HG02852 (cell line): ENCODE results near the gene KLC1.

ENCODE experiments used
- ATAC-seq: cut with Tn5 transposase; IDR thresholded peaks from one replicate; pipeline ENCODE4 v1.9.1; 2021; ENCODE audit warnings: mild to moderate bottlenecking, moderate library complexity; ENCODE audit not compliant: unreplicated experiment

Gene KLC1

DNA sequence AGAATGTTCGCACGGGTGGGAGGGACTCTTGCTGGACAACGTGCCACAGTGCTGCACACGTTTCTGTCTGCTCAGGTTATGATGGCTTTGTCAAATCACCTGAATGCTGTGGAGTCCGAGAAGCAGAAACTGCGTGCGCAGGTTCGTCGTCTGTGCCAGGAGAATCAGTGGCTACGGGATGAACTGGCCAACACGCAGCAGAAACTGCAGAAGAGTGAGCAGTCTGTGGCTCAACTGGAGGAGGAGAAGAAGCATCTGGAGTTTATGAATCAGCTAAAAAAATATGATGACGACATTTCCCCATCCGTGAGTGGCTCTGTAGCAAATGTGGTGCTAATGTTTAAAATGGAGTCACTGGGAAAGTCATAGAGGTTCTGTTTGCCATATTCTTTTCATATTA, 28.5 kb downstream of the KLC1 start:
- ATAC-seq, result no peak

DNA sequence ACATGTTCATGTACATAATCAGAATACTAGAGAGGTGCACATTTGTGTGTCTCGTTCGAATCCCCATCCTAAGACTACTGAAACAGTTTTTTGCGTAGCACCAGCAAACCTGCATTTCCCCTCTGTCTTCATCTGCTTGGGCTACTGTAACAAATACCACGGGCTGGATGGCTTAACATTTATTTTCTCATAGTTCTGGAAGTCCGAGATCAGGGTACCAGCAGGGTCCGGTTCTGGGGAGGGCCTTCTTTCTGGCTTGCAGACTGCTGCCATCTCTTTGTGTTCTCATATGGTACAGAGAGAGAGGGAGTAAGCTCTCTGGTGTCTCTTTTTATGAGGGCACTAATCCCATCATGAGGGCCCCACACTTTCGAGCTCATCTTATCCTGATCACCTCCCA, 30.6 kb downstream of the KLC1 start:
- ATAC-seq, result no peak

DNA sequence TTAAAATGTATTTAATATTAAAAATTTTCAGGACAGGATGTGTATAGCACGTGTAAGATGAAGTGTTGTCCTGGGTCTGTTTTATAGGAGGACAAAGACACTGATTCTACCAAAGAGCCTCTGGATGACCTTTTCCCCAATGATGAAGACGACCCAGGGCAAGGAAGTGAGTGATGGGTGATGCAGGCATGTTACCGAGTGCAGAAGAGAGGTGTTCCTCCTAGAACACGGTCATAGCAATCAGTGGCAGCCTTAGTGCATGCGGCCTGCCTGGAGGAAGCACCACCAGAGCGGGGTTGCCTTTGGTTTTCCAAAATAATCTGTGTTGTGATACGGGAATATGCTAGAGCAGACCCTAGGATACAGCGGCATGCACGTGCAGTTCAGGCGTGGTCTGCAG, 33.0 kb downstream of the KLC1 start:
- no peak for ATAC-seq

DNA sequence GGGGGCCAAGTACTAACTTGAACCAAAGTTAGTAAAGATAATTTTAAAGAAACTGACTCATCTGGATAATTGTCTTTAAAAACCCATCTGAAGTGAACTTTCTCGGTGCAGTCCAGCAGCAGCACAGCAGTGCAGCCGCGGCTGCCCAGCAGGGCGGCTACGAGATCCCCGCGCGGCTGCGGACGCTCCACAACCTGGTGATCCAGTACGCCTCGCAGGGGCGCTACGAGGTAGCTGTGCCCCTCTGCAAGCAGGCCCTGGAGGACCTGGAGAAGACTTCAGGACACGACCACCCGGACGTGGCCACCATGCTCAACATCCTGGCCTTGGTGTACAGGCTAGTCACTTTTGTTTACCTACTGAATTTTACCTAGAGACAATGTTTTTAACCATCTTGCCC, 33.6 kb downstream of the KLC1 start:
- ATAC-seq, result no peak

DNA sequence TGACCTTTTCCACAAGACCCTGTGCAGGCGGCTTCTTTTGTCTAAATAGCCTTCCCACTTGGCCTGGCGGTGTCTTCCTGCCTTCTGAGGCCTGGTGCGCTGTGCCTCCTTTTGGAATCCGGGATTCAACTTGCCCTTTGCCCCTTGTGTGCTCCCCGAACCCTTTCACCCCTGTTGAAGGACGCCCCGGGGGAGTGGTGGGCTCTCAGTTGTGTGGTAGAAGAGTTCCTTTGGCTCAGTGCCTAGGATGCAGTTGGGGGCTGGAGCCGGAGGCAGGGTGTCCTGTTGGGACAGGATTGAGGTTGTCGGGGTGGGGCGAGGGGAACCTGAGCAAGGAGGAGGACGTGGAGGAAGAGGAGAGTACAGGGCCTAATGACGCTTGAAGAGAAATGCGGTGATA, 34.5 kb downstream of the KLC1 start:
- no peak for ATAC-seq

DNA sequence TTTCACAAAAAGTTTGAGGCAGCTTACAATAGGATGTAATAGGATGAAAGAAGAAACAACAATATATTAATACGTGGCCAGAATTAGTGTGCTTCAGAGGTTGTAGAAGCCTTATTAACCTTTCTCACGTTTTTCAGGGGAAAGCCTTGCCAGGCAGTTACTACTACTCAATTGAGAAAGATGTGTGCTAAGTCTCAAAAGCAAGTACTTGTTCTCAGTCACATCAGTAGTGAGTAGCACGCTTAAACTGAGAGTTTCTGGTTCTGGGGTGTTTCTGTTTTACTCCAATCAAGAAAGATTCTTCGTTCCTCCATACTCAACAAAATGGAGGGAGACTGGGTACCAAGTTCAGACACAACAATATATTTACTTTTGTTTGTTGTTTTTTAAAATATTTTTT, 38.7 kb downstream of the KLC1 start:
- ATAC-seq, result no peak

DNA sequence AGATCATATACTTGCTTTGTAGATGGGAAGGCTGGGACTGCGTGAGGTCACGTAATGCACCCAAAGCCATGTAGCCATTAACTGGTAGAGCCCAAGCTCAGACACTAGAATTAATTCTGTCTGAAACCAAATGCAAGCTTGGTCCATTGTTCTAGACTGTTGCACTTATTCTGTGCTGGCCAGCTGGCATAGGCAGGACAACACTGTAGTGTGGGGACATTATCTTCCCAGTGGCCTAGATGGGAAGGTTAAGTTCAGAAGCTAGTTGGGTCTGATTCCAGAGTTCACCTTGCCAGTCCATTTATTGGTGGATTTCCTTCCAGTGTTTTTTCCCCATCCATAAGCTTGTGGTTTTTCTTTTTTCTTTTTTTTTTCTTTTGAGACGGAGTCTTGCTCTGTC, 39.1 kb downstream of the KLC1 start:
- ATAC-seq, result no peak

DNA sequence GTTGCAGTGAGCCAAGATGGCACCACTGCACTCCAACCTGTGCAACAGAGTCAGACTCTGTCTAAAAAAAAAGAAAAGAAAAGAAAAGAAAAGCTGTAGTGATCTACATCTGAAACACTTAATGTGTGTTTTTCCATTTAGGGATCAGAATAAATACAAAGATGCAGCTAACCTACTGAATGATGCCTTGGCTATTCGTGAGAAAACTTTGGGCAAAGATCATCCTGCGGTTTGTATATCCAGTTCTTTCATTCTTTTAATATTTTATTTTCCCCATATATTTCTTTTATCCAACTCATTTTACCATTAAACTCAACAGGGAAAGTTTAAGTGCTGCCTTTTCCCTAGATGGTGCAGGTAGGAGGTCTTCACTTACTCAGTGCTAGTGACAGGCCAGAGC, 40.4 kb downstream of the KLC1 start:
- ATAC-seq, result no peak

DNA sequence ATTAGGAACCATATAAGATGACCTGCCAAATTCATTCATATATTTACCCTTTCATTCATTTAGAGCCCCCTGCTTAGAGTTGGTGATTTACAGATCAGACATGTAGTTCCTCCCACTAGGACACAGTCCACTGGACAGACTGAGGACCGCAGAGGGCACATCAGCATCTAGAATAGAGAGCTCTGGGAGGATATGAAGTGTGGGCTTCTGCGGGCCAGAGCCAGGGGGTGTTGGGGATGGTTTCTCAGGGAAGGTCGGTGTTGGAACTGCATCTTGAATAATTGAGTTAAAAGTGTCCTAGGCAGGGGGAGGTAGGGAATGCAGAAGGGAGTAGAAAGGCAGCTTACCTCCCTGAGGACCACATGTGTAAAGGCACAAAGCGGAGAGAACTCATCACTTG, 42.9 kb downstream of the KLC1 start:
- no peak for ATAC-seq

DNA sequence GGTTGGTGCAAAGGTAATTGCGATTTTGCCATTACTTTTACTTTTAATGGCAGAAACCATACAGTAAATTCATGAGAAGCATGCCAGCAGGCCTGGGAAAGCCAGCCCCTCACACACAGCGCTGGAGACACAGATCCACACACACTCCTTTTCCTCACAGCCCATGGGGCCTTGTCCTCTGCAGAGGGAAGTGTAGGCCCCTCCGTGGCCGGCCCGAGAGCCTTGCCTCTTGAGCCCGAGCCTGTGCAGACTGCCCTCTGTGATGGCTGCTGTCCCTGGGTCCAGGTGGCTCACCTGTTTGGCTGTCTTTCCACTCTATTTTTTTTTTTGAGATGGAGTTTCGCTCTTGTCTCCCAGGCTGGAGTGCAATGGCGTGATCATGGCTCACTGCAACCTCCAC, 46.9 kb downstream of the KLC1 start:
- ATAC-seq, result no peak

DNA sequence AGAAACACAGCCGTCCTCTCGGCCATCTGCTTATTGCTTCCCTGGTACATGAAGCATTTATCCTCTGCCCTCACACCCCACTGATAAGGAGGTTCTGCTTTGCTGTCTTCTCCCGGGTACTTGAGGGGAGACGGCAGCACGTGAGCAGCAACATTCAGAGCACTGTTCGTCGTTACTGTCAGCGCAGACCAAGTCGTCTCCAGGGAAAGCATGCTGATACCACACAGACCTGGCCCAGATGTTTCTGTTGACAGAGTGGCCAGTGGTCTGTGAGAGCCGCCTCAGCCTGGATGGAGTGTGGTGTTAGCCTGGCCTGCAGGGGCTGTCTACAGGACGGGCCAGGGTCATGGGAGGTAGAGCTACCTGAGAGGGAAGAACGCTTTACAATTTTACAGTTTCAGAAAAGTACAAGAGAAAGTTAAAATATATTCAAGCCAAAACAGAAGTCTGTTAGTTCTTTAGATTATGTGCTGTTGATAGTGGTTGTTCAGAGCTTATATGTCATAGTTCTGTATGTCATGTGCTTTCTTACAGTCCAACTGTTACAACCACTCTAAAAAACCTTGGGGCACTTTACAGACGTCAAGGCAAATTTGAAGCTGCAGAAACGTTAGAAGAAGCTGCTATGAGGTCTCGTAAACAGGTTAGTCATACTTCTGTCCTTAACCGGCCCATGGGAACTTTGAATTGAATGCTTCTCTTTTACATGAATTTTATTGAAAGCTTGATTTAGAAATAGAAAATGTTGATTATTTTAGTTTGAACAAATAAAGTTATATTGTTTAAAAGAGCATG, 48.1 kb downstream of the KLC1 start:
- ATAC-seq, result no peak

DNA sequence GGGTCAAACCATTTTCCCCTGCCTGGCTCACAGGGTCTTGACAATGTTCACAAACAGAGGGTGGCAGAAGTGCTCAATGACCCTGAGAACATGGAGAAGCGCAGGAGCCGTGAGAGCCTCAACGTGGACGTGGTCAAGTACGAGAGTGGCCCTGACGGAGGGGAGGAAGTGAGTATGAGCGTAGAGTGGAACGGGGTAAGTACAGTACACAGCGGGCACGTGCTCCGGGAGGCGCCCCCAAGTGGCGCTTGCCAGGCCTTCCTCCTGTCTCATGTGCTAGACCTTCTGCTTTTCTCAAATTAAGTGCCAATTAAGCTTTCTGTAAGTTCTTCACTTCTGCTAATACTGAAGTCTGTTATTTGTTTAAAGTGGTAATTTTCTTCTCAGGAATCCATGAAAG, 50.3 kb downstream of the KLC1 start:
- ATAC-seq, result no peak

DNA sequence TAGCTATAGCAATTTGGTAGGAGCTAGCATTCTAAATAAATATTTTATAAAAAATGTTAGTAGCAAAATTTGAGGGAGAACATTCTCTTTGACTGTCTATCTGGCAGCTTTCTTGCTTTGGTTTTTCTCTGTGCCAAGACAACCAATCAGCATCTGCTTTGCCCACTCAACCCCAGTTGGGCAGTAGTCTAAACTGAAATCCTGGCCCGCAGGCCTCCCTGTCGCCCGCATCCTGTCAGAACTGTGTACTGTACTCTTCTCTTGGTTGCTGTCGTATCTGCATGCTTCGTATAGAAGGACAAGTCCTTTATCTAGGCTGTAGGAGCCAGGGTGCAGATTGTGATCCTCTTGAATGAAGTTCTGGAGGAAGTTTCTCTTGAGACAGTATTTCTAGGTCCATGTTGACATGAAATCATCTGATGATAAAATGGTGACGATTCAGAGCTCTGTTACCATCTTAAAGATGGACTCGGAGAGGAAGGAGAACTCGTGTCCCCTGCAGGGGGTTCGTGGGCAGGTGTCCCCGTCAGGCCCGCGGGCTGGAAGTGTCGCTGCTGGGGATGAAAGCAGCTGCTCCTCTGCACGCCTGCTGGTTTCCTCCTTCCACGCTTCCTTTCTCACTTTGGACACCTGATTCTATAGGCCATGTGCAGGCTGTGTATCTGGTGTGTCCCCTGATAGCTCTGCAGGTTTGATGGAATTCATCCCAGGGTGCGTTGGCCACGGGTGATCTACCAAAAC, 51.6 kb downstream of the KLC1 start:
- ATAC-seq, result no peak

DNA sequence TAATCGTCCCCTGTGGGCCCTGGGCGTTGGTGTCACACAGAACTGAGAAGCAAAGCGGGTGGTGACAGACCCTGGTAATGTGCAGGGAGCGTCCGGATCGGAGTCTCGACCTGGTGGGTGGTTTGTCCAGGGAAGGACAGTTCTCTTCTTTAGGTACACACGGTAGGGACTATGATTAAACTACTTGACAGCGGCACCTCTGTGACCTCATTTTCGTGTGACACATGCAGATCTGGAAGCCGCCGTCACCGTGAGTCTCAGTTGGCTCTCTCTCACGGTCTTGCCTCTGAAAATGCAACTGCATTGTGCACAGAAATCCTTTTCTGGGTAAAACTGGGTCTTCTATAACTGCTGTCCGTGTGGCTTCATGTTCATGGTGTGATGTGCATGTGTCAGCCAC, 54.1 kb downstream of the KLC1 start:
- ATAC-seq, result no peak

DNA sequence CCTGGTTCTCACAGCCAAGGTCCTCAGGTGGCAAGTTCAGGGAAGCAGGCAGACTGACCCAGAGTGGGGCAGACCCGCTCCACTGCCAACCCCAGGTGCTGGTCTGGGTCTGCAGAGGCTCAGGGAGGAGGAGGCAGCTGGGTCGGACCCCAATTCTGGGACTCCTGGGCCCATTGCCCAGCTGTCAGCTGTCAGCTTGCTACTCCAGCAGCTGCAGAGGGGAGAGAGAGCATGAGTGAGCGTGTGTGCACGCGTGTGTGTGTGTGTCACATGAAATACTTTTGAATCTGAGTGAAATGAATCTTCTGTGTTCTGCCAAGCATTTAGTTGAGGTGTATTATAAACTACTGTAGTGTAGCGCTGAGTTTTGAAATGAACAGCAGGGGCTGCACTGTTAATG, 55.5 kb downstream of the KLC1 start:
- ATAC-seq, result no peak

DNA sequence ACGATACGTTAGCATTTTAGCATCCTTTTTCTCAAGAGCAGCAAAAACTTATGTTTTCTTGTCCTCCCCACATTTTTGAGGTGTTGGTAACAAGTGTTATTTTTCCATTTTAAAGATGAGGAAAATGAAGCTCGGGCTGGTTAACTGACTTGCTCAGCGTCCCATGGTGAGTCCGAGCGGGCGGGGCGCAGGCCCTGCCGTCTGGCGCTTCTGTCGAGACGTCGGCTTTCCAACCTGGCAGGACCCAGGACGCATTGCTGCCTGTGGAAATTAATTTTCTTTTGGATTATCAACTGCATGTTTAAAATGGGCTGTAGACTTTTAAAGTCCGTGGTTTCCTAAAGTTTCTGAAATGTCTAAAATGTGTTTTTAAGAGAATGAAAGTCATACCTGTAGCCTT, 55.9 kb downstream of the KLC1 start:
- no peak for ATAC-seq

DNA sequence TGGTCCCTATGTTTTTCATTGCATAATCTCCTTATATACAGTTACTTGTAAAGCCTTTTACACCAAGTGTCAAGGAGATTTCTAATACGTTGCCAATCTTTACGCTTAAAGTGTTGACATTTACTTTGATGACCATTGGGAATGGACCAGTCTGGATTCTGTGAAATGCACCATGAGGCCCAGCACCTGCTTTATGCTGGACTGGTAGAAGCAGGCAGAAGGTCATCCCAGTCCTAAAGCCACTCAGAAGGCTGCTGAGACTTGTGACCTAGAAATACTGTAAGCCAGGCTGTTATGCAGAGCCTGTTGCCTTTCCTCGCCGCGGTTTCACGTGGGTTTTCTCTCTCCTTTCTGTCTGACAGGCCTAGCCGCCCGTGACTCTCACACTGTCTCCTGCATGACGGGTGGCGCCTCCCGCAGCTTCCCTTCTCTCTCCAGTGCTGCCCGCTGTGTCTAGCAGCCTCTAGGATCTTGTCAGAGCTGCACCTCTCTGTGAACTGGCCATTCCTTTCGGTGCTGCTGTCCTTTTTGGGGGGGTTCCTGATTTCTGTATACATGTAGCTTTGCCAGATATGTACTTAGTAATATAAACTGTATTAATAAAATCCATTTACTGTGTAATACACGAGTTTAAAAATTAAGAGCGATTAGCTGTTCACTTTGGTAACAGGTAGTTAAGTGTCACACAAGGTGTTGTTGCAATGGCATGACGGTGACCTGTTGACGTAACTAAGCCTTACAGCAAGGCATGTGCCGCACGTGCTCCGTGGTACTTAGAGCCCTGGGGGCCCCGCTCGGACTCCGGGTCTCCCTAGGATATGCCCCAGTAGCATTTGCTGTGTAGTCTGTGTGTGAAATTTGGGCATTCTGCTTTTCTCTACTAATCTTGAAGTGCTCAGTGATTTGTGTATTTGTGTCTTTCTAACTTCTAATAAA, 56.5 kb downstream of the KLC1 start:
- ATAC-seq, result no peak

DNA sequence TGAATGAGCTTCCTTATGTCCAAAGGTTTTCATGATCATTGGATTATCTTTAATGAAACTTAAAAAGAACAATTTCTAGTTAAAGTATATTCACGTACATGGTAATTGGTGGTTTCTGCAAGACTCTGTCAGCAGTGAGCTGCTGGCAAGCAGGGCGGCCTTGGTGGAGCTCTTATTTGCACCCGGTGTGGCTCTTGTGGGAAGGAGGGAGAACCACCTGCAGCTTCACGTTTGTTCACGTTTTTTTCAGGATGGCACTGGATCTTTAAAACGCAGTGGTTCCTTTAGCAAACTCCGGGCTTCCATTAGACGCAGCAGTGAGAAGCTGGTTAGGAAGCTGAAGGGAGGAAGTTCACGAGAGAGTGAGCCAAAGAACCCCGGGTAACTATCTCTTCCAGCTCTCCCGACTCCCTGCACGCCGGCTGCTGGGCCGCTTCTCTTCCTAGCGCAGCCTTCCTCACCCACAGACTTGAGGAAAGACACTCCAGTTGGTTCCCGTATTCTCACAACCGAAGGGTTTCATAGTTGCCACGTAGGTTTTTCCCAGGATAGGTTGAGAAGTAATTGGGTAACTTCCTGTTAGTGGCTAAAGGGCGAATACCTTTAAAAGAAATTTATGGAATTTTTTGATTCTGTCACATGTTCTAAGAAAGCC, 57.9 kb downstream of the KLC1 start:
- no peak for ATAC-seq

DNA sequence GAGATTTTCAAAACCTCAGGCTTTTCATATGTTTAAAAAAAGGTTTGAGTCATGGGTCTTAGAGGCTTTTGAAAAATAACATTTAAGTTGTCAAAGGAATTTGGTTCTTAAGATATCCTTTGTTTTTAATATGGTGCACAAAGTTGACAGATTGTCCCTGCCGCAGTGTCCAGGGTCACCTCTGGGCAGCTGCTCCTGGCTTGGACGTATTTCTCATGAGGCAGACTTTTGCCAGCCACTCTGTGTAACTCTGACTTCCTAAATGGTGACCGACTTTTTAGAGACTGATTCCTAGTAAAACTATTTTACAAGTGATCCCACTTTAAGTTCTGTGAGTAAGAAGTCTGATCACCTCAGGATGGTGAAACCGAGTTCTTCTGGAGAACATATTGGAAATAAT, 58.7 kb downstream of the KLC1 start:
- no peak for ATAC-seq

DNA sequence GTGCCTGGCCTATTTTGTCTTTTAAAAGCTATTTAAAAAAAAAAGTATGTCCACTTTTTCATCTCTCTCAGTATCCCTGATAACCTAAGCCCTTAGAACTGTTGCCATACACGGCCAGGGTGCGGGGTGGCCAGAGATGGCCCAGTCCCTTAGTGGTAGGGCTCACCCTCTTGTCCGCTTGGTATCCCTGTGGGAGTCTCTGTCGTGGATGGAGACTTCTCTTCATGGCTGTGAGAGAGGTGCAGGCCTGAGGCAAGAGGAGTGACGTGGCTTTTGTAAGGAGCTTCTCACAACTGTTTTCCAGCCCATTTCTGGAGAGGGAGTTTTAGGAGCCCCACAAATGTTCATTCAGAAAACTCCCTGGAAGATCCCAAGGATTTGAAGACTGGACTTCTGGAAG, 59.4 kb downstream of the KLC1 start:
- no peak for ATAC-seq
